IPS-15b (cell line): ENCODE results near the gene SGMS1.

Experiments
- H3K27me3 ChIP-seq: one replicate; pipeline ENCODE4 v1.6.1; 2013; ENCODE audit warnings: low read length; ENCODE audit not compliant: control insufficient read depth, insufficient read depth
- H3K36me3 ChIP-seq: one replicate; pipeline ENCODE4 v1.6.1; 2013; ENCODE audit warnings: low read length; ENCODE audit not compliant: control insufficient read depth, insufficient read depth
- H3K4me1 ChIP-seq: one replicate; pipeline ENCODE4 v1.6.1; 2013; ENCODE audit warnings: mild to moderate bottlenecking, low read length; ENCODE audit not compliant: control insufficient read depth, insufficient read depth
- H3K4me3 ChIP-seq: one replicate; pipeline ENCODE4 v1.5.1; 2013; ENCODE audit warnings: low read depth, low read length
- H3K9ac ChIP-seq: one replicate; pipeline ENCODE4 v1.6.1; 2013; ENCODE audit warnings: low read depth, mild to moderate bottlenecking, low read length
- H3K9me3 ChIP-seq: one replicate; pipeline ENCODE4 v1.6.1; 2013; ENCODE audit warnings: mild to moderate bottlenecking, low read length; ENCODE audit not compliant: control insufficient read depth, insufficient read depth

SGMS1 gene

GRCh38 chr10:50350366-50350765 is 273.4 kb downstream of the SGMS1 start:
- H3K9me3 ChIP-seq, result peaks cover 3% of the 10 kb centered on the region

GRCh38 chr10:50349554-50349953 is 274.2 kb downstream of the SGMS1 start:
- Histone ChIP-seq H3K27me3 (no peaks in the 10 kb centered on the region), H3K9ac (no peak overlapping the region), H3K9me3 (peaks cover 3% of the 10 kb centered on the region), H3K36me3 (no peaks in the 10 kb centered on the region), H3K4me3 (no peak overlapping the region), H3K4me1 (no peaks in the 10 kb centered on the region)

More at GRCh38 chr10:50350366-50350765, 273.4 kb downstream of the SGMS1 start:
- Histone ChIP-seq H3K36me3 (no peaks in the 10 kb centered on the region), H3K27me3 (no peaks in the 10 kb centered on the region), H3K4me1 (no peaks in the 10 kb centered on the region), H3K4me3 (no peak overlapping the region), H3K9ac (no peak overlapping the region)

DNA sequence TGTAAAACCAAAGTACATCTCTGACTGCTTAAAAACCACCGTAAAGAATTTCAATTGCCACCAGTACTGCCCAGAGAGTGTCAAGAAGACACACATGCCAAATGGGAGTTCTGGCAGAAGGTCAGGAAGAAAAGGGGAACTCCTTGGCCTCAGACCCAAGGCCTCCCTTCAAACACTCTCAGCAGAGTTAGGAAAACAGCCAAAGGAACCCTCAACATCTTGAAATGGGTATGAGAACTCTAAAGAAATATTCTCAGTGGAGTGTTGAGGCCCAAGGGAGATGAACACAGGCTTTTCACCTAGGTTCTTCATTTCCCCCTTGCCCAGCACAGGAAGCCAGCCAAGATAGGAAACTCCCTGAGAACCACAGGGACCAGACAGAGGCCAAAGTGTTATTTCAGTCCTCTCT is 276.4 kb downstream of the SGMS1 start:
- Histone ChIP-seq H3K27me3 (no peaks in the 10 kb centered on the region), H3K36me3 (peaks cover 3% of the 10 kb centered on the region), H3K4me3 (no peak overlapping the region), H3K9me3 (peaks cover 3% of the 10 kb centered on the region), H3K4me1 (no peaks in the 10 kb centered on the region), H3K9ac (no peak overlapping the region)

- Histone ChIP-seq H3K9ac (no peak overlapping the region), H3K4me1 (no peaks in the 10 kb centered on the region), H3K4me3 (no peak overlapping the region), H3K9me3 (peaks cover 3% of the 10 kb centered on the region), H3K27me3 (no peaks in the 10 kb centered on the region), H3K36me3 (peaks cover 3% of the 10 kb centered on the region)
Observed at GRCh38 chr10:50346942-50347341, 276.8 kb downstream of the SGMS1 start.

DNA sequence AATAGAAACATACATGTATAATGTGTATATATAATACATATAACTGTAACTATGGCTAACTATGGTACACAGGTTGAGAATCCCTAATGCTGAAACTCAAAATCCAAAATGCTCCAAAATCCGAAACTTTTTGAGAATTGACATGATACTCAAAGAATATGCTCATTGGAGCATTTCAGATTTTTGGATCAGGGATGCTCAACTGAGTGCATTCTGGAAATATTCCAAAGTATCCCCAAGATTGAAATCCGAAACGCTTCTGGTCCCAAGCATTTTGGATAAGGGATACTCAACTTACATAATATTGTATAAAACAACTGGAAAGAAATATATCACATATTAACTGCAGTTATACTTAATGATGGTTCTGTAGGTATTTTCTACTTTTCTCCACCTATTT is 278.2 kb downstream of the SGMS1 start:
- Histone ChIP-seq H3K4me1 (no peaks in the 10 kb centered on the region), H3K36me3 (peaks cover 3% of the 10 kb centered on the region), H3K9me3 (peaks cover 3% of the 10 kb centered on the region), H3K27me3 (no peaks in the 10 kb centered on the region), H3K4me3 (no peak overlapping the region), H3K9ac (no peak overlapping the region)

DNA sequence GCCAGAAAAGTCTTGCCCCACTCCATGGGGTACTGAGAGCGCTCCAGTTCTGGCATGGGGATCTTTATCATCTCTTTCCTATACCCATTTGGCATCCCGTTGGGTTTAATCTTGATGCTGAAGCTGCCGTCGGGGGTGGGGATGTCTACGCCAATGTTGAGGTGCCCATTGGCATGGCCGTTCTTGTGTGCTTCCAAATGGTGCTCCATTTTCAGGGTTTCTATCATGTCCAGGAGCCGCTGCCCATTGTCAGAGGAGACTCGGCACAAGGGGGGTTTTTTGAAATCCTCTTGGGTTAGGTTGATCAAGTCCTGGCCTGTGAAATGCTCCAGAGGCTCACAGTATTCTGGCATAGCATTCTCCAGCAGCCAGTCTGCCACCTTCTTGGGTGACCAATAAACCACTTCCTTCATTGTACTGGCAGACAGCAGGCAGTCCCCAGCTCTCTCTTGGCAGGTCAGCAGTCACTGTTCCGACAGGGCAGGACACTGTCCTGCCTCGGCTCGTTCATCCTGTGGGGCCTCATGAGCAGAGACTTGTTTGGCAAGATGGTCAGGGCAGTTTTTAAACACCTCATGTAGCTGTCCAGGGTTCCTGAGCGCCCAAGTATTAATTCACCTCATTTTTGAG is 279.9 kb downstream of the SGMS1 start:
- Histone ChIP-seq H3K4me3 (no peak overlapping the region), H3K9ac (no peak overlapping the region), H3K36me3 (peaks cover 3% of the 10 kb centered on the region), H3K4me1 (no peaks in the 10 kb centered on the region), H3K27me3 (no peaks in the 10 kb centered on the region), H3K9me3 (no peaks in the 10 kb centered on the region)

- peaks cover 3% of the 10 kb centered on the region for H3K36me3 ChIP-seq
- no peak overlapping the region for H3K4me3 ChIP-seq
- H3K4me1 ChIP-seq, result no peaks in the 10 kb centered on the region
- H3K9me3 ChIP-seq, result no peaks in the 10 kb centered on the region
- no peaks in the 10 kb centered on the region for H3K27me3 ChIP-seq
- H3K9ac ChIP-seq, result no peak overlapping the region
Observed at GRCh38 chr10:50341987-50342386, 281.8 kb downstream of the SGMS1 start.

GRCh38 chr10:50336140-50336539 is 287.6 kb downstream of the SGMS1 start:
- Histone ChIP-seq H3K9ac (no peak overlapping the region), H3K9me3 (no peaks in the 10 kb centered on the region), H3K4me3 (no peak overlapping the region), H3K4me1 (no peaks in the 10 kb centered on the region), H3K36me3 (no peaks in the 10 kb centered on the region), H3K27me3 (no peaks in the 10 kb centered on the region)

- no peaks in the 10 kb centered on the region for H3K27me3 ChIP-seq
- no peaks in the 10 kb centered on the region for H3K9me3 ChIP-seq
- no peaks in the 10 kb centered on the region for H3K4me1 ChIP-seq
- no peak overlapping the region for H3K9ac ChIP-seq
- H3K36me3 ChIP-seq, result no peaks in the 10 kb centered on the region
- H3K4me3 ChIP-seq, result no peak overlapping the region
Observed at GRCh38 chr10:50335397-50335796, 288.4 kb downstream of the SGMS1 start.

DNA sequence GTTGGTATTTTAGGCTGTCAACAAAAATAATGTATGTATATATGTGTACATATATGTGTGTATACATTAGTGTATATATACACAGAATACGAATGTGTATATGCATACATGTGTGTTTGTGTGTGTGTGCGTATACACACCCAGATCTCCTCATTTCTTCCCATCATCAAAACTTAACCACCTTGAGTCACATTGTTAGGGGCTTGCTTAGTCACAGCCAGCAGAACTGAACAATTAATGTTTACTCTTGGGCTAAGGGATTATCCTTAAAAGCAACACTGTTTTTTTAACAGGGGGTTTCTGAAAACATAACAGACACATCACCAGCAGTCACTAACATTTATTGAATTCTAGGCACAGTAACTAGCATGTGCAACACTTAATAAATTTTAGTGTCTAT is 289.5 kb downstream of the SGMS1 start:
- Histone ChIP-seq H3K9ac (no peak overlapping the region), H3K4me3 (no peak overlapping the region), H3K4me1 (no peaks in the 10 kb centered on the region), H3K9me3 (no peaks in the 10 kb centered on the region), H3K27me3 (no peaks in the 10 kb centered on the region), H3K36me3 (no peaks in the 10 kb centered on the region)

DNA sequence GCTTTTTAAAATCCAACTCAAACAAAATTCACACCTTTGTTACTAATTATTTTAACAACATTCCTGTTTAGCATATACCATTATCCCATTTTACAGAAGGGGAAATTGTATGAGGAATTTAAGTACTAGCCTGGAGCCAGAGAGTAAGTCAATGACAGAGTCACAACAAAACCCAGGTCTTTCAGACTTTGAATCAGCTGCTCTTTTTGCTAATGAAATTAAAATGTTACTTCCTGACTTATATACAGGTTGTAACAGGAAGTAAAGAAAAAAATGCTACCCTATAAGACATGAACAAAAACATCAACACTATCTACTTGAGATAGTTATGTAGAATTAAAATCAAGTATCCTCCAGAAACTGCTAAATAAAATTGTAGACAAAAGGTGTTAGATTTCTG is 289.9 kb downstream of the SGMS1 start:
- Histone ChIP-seq H3K27me3 (no peaks in the 10 kb centered on the region), H3K9ac (no peak overlapping the region), H3K4me1 (no peaks in the 10 kb centered on the region), H3K4me3 (no peak overlapping the region), H3K9me3 (no peaks in the 10 kb centered on the region), H3K36me3 (no peaks in the 10 kb centered on the region)

GRCh38 chr10:50332108-50332842 is 291.5 kb downstream of the SGMS1 start:
- Histone ChIP-seq H3K9me3 (no peaks in the 10 kb centered on the region), H3K4me1 (peaks cover 1% of the 10 kb centered on the region), H3K36me3 (no peaks in the 10 kb centered on the region), H3K27me3 (no peaks in the 10 kb centered on the region), H3K4me3 (no peak overlapping the region), H3K9ac (no peak overlapping the region)
